GM18907 (cell line): Measurements from ENCODE around the gene SERPINE1.
A peak's percentile ranks its signal among the peaks of the same experiment; 100 is the strongest.

ENCODE experiments used
- ATAC-seq: cut with Tn5 transposase; IDR thresholded peaks from one replicate; pipeline ENCODE4 v1.9.1; 2021; ENCODE audit warnings: mild to moderate bottlenecking, moderate library complexity; ENCODE audit not compliant: unreplicated experiment

SERPINE1 gene

GRCh38 chr7:101166909-101167644, 40.2 kb downstream of the SERPINE1 start:
- ATAC-seq = no peak

- no peak for ATAC-seq
Measured at GRCh38 chr7:101167645-101168411, 40.9 kb downstream of the SERPINE1 start.

- ATAC-seq = no peak
Measured at GRCh38 chr7:101168412-101169049, 41.6 kb downstream of the SERPINE1 start.

- ATAC-seq = no peak
Measured at GRCh38 chr7:101169110-101169837, 42.4 kb downstream of the SERPINE1 start.

- ATAC-seq = peak; percentile 38
Measured at GRCh38 chr7:101169838-101170551, 43.1 kb downstream of the SERPINE1 start.

GRCh38 chr7:101170617-101171441, 43.9 kb downstream of the SERPINE1 start:
- ATAC-seq = no peak

GRCh38 chr7:101171442-101171837, 44.5 kb downstream of the SERPINE1 start:
- no peak for ATAC-seq

GRCh38 chr7:101172005-101172853, 45.3 kb downstream of the SERPINE1 start:
- ATAC-seq = peak; percentile 36

GRCh38 chr7:101172854-101173751, 46.2 kb downstream of the SERPINE1 start:
- ATAC-seq = no peak

GRCh38 chr7:101173752-101174244, 46.9 kb downstream of the SERPINE1 start:
- ATAC-seq = no peak

GRCh38 chr7:101174322-101174854, 47.5 kb downstream of the SERPINE1 start:
- ATAC-seq = no peak

- no peak for ATAC-seq
Measured at GRCh38 chr7:101175664-101176063, 48.8 kb downstream of the SERPINE1 start.

- no peak for ATAC-seq
Measured at GRCh38 chr7:101177644-101178043, 50.7 kb downstream of the SERPINE1 start.

- no peak for ATAC-seq
Measured at GRCh38 chr7:101179117-101179516, 52.2 kb downstream of the SERPINE1 start.

- ATAC-seq = no peak
Measured at GRCh38 chr7:101179713-101180112, 52.8 kb downstream of the SERPINE1 start.

GRCh38 chr7:101180130-101180755, 53.3 kb downstream of the SERPINE1 start, which contains the start of gene NAT16:
Gene NAT16 (minus strand): TSS chr7:101180293. CDS start chr7:101174807, 5,486 bp downstream.
- no peak for ATAC-seq
